Sigmoid colon (tissue), 7 donors: ENCODE data around the gene OR6J1. TPM values are rescaled to one million over a fixed set of nuclear protein-coding genes. Genes with fewer than 3 reads are reported as not detected.

ENCODE experiments used
- DNase-seq: peaks from one replicate; pipeline ENCODE4 v3.0.0-alpha.2; 2019
- H3K27ac ChIP-seq, 4 donors: fragments of 200-600 bp; sonication (generic); one replicate each; pipeline ENCODE4 v1.5.1; 2016 to 2019; ENCODE audit warnings: mild to moderate bottlenecking in 1 of 4
- H3K27me3 ChIP-seq, 3 donors: fragments of 200-600 bp; sonication (generic); one replicate each; pipeline ENCODE4 v1.5.1; 2019; ENCODE audit warnings: mild to moderate bottlenecking in 1 of 3
- H3K36me3 ChIP-seq, 4 donors: fragments of 200-600 bp; sonication (generic); one replicate each; pipeline ENCODE4 v1.5.1; 2016 to 2019
- H3K4me1 ChIP-seq, 4 donors: fragments of 200-600 bp; sonication (generic); one replicate each; pipeline ENCODE4 v1.5.1; 2017 to 2019
- H3K4me3 ChIP-seq, 4 donors: fragments of 200-600 bp; sonication (generic); one replicate each; pipeline ENCODE4 v1.5.1; 2017 to 2019; ENCODE audit warnings: mild to moderate bottlenecking in 2 of 4, moderate library complexity in 1 of 4
- H3K9me3 ChIP-seq, 4 donors: fragments of 200-600 bp in 3 of 4; sonication (generic) in 3 of 4; one replicate each; pipeline versions ENCODE4 v1.5.1 to v1.6.1; 2013 to 2019
- EP300 ChIP-seq, 4 donors: sonication (generic); formaldehyde crosslinking; IDR thresholded peaks; one replicate each; pipeline ENCODE4 v1.6.1; 2017; ENCODE audit warnings: antibody characterized with exemption in 4 of 4
- WGBS, 2 donors: extraction: QIAGEN DNeasy Blood & Tissue Kit; methylation state at CpG; one replicate each; pipeline ENCODE4 v1.1.7; 2013; 5-methylcytosine and 5-hydroxymethylcytosine counted together
- intact Hi-C: fragments of 100-400 bp; cut with DNase I; formaldehyde crosslinking; loops from one replicate; pipeline ENCODE4 v1.15.1; 2023
- polyA plus RNA-seq, 3 donors: library from polyadenylated mRNA; stranded (reverse); fragments of 200-250 nt; gene quantifications; one replicate each; pipeline ENCODE4 v1.2.3, GENCODE V29; 2013
- total RNA-seq, 4 donors: library from RNA; depleted of rRNA; stranded (reverse); fragments of >200 nt; gene quantifications; one replicate each; pipeline ENCODE4 v1.1.0, GENCODE V29; 2016
- donor health status: healthy with polysubstance abuse.
- donor health status: Bipolar disorder and iron deficiency.
- donor health status: healthy.

Gene OR6J1
- total and polyA plus RNA-seq, 7 donors: not detected

GRCh38 chr14:22583994-22584393 is 60.2 kb downstream of the OR6J1 start:
- no peak overlapping the region for H3K4me3 ChIP-seq
- H3K9me3 ChIP-seq: no peaks in the 10 kb centered on the region
- TF ChIP-seq EP300 (IDR thresholded peaks at IDR 0.05): no peak
- H3K27ac ChIP-seq: no peak overlapping the region
- no peaks in the 10 kb centered on the region for H3K27me3 ChIP-seq
- WGBS, 2 donors: 75 to 77% methylated on average over 1 of the region's 1 CpG
- no peak for DNase-seq
- peaks cover 0 to 47% (median 37%) of the 10 kb centered on the region in 4 donors for H3K4me1 ChIP-seq
- intact Hi-C loops: no loop called here
- no peaks in the 10 kb centered on the region for H3K36me3 ChIP-seq

Other genes with a start within 250 kb of the OR6J1 start
- gene DAD1, start 55.1 kb downstream of the OR6J1 start, total RNA-seq: 100 to 1,000 TPM; 115 to 192 (median 164) TPM
- gene DAD1, start 55.1 kb downstream of the OR6J1 start, polyA plus RNA-seq: 100 to 1,000 TPM; 136 to 274 (median 160) TPM
- gene ABHD4, start 46.1 kb downstream of the OR6J1 start, total RNA-seq: 10 to 100 TPM; 17.4 to 20.4 (median 18.7) TPM
- gene ABHD4, start 46.1 kb downstream of the OR6J1 start, polyA plus RNA-seq: 10 to 100 TPM in 2 of 3 donors, 1 to 10 TPM in 1; 9.5 to 18.0 (median 12.3) TPM
- gene OXA1L, start 122.3 kb upstream of the OR6J1 start, total RNA-seq: 100 to 1,000 TPM in 2 of 4 donors, 10 to 100 TPM in 2; 95.2 to 108 (median 102) TPM
- gene OXA1L, start 122.3 kb upstream of the OR6J1 start, polyA plus RNA-seq: 100 to 1,000 TPM in 1 of 3 donors, 10 to 100 TPM in 2; 85.1 to 113 (median 85.9) TPM
- 10 to 100 TPM; 16.1 to 23.5 (median 16.5) TPM for gene SLC7A7, start 171.1 kb upstream of the OR6J1 start, total RNA-seq
- 10 to 100 TPM; 15.6 to 22.7 (median 16.4) TPM for gene SLC7A7, start 171.1 kb upstream of the OR6J1 start, polyA plus RNA-seq
- 100 to 1,000 TPM in 1 of 4 donors, 10 to 100 TPM in 3; 54.6 to 333 (median 58.3) TPM for gene MRPL52, start 185.5 kb upstream of the OR6J1 start, total RNA-seq
- 100 to 1,000 TPM in 2 of 3 donors, 10 to 100 TPM in 1; 64.3 to 117 (median 105) TPM for gene MRPL52, start 185.5 kb upstream of the OR6J1 start, polyA plus RNA-seq
- 100 to 1,000 TPM in 3 of 4 donors, 10 to 100 TPM in 1; 86.6 to 140 (median 115) TPM for gene MMP14, start 192.2 kb upstream of the OR6J1 start, total RNA-seq
- 10 to 100 TPM; 21.0 to 85.4 (median 33.5) TPM for gene MMP14, start 192.2 kb upstream of the OR6J1 start, polyA plus RNA-seq
- gene LRP10, start 227.4 kb upstream of the OR6J1 start, total RNA-seq: 100 to 1,000 TPM in 2 of 4 donors, 10 to 100 TPM in 2; 75.3 to 124 (median 95.1) TPM
- gene LRP10, start 227.4 kb upstream of the OR6J1 start, polyA plus RNA-seq: 100 to 1,000 TPM in 1 of 3 donors, 10 to 100 TPM in 2; 34.4 to 139 (median 42.6) TPM
- 1 to 10 TPM in 1 of 4 donors, under 1 TPM in 2, not detected in 1; 0.71 to 1.4 (median 0.81) TPM for gene REM2, start 238.9 kb upstream of the OR6J1 start, total RNA-seq
- gene REM2, start 238.9 kb upstream of the OR6J1 start, polyA plus RNA-seq: under 1 TPM in 2 of 3 donors, not detected in 1; 0.60 to 0.96 TPM